ENCODE results near the gene PAOX.

PAOX gene

DNA sequence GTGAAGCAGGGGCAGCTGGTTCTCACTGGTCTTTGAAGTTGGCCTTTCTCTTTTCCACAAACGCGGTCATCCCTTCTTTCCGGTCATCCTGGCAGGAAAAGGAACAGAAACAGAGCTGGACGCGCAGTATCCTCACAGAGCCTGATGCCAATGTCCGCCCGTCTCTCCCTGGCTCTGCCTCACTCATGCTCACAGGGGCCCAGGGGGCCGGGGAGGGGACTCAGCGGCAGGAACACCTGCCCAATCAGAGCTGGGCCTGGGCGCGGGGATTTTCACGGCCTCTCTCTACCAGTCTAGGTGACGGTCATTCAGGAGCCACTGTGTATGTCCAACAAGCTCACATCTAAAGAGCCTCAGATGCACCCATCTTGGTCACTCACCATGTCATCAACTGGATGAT lies 16.2 kb upstream of the PAOX start:
- no peak overlapping the region for H3K27ac ChIP-seq (ENCODE audit: extremely low read depth, low read depth, low read length)
- peaks cover 0 to 49% of the 10 kb centered on the region in 2 experiments; a peak in 2 of 3 replicates for H3K36me3 ChIP-seq (ENCODE audit: control insufficient read depth in 2 of 2, insufficient read depth in 1 of 2, low read length in 2 of 2)
- ChIA-PET CTCF (interaction anchor here (4.2 kb wide), 1 partner anchor 33 kb away, joined by 27 read pairs; no protein-coding TSS in a partner anchor), POLR2A (interaction anchor here (0.6 to 2.6 kb wide), 2 partner anchors 10 to 20 kb away, joined by 4 to 16 read pairs; partner anchors contain the start of gene ECHS1)
- TF ChIP-seq ZNF146 (tag by site-specific recombination; IDR thresholded peaks at IDR 0.05) = no peak
- TF ChIP-seq HOXA7 (CRISPR knock-in tag; IDR thresholded peaks at IDR 0.05; ENCODE audit: borderline replicate concordance) = no peak
- no peak for TF ChIP-seq ZNF473 (tag by site-specific recombination; IDR thresholded peaks at IDR 0.05)
- TF ChIP-seq ZNF416 (tag by site-specific recombination; IDR thresholded peaks at IDR 0.05) = no peak
- TF ChIP-seq ZNF677 (tag by site-specific recombination; IDR thresholded peaks at IDR 0.05) = no peak
- no peak for TF ChIP-seq ZFP69B (tag by site-specific recombination; IDR thresholded peaks at IDR 0.05)
- TF ChIP-seq ZNF155 (tag by site-specific recombination; IDR thresholded peaks at IDR 0.05) = no peak
- TF ChIP-seq, protein P1, sequence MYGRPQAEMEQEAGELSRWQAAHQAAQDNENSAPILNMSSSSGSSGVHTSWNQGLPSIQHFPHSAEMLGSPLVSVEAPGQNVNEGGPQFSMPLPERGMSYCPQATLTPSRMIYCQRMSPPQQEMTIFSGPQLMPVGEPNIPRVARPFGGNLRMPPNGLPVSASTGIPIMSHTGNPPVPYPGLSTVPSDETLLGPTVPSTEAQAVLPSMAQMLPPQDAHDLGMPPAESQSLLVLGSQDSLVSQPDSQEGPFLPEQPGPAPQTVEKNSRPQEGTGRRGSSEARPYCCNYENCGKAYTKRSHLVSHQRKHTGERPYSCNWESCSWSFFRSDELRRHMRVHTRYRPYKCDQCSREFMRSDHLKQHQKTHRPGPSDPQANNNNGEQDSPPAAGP (tag by site-specific recombination; IDR thresholded peaks at IDR 0.05) = no peak
- TF ChIP-seq, protein P2, sequence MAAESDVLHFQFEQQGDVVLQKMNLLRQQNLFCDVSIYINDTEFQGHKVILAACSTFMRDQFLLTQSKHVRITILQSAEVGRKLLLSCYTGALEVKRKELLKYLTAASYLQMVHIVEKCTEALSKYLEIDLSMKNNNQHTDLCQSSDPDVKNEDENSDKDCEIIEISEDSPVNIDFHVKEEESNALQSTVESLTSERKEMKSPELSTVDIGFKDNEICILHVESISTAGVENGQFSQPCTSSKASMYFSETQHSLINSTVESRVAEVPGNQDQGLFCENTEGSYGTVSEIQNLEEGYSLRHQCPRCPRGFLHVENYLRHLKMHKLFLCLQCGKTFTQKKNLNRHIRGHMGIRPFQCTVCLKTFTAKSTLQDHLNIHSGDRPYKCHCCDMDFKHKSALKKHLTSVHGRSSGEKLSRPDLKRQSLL (tag by site-specific recombination; IDR thresholded peaks at IDR 0.05) = no peak
- no peak for TF ChIP-seq ZNF174 (tag by site-specific recombination; IDR thresholded peaks at IDR 0.05)
- TF ChIP-seq ZNF10 (tag by site-specific recombination; IDR thresholded peaks at IDR 0.05) = no peak
- TF ChIP-seq, protein P3, sequence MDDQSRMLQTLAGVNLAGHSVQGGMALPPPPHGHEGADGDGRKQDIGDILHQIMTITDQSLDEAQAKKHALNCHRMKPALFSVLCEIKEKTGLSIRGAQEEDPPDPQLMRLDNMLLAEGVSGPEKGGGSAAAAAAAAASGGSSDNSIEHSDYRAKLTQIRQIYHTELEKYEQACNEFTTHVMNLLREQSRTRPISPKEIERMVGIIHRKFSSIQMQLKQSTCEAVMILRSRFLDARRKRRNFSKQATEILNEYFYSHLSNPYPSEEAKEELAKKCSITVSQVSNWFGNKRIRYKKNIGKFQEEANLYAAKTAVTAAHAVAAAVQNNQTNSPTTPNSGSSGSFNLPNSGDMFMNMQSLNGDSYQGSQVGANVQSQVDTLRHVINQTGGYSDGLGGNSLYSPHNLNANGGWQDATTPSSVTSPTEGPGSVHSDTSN (CRISPR knock-in tag; IDR thresholded peaks at IDR 0.05) = no peak
- TF ChIP-seq ZNF48 (tag by site-specific recombination; IDR thresholded peaks at IDR 0.05) = no peak
- TF ChIP-seq ZNF404 (tag by site-specific recombination; IDR thresholded peaks at IDR 0.05) = no peak
- H3K9me3 ChIP-seq (ENCODE audit: control insufficient read depth, insufficient read depth, low read depth, low read length) = no peaks in the 10 kb centered on the region
- peaks cover 4% of the 10 kb centered on the region; the same call in 1 of the 2 replicates for H3K4me1 ChIP-seq (ENCODE audit: control insufficient read depth, insufficient read depth, low read length)
- H3K4me3 ChIP-seq (ENCODE audit: low read depth, low read length) = no peak overlapping the region

DNA sequence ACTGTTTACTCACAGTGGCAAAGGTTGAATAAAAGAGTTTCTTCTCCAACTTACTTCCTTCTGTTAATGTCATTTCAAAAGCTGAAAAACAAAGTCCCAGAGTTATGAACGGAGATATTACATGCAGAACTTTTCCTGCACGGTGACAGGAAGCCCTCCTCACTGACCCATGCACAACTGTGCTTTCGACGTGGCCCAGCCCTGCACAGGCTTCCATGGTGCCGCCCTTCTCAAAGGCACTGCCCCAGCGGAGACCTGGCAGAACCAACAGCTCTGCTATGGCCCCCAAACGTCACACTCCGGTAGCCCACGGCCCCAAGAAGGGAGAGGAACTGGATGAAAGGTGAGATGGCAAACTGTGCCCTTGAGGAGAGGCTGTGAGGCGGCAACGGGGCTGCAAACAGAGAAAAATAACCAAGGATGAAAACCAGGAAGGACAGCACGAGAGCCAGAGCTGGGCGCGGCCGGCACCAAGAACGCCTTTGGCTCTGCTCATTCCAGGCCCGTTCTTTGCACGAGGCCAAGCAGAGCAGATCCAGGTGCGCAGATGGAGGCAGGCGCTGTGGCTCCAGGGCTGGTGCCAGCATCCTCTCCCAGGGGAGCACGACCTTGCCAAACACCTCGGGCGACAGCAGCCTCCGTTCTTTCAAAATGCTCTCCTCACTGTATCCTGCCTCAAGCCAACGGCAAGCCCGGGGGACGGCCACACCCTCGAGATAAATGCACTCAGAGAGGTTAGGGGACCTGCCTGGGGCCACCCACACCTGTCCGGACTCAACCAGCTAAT lies 14.2 kb upstream of the PAOX start:
- POLR2A ChIA-PET = no interaction called here

More for the DNA sequence above, 14.2 kb upstream of the PAOX start:
- Histone ChIP-seq H3K36me3 (ENCODE audit: control insufficient read depth in 2 of 2, insufficient read depth in 1 of 2, low read length in 2 of 2) (peaks cover 0 to 69% of the 10 kb centered on the region in 2 experiments; a peak in 2 of 3 replicates), H3K9me3 (ENCODE audit: control insufficient read depth, insufficient read depth, low read depth, low read length) (no peaks in the 10 kb centered on the region), H3K27ac (ENCODE audit: extremely low read depth, low read depth, low read length) (no peak overlapping the region), H3K4me3 (ENCODE audit: low read depth, low read length) (no peak overlapping the region), H3K4me1 (ENCODE audit: control insufficient read depth, insufficient read depth, low read length) (no peaks in the 10 kb centered on the region)
- TF ChIP-seq ZNF621 (tag by site-specific recombination; IDR thresholded peaks at IDR 0.05) (no peak), ZNF223 (tag by site-specific recombination; IDR thresholded peaks at IDR 0.05) (no peak), ZNF624 (tag by site-specific recombination; IDR thresholded peaks at IDR 0.05) (no peak), ZNF394 (tag by site-specific recombination; IDR thresholded peaks at IDR 0.05; ENCODE audit: borderline replicate concordance) (no peak), ZNF391 (tag by site-specific recombination; IDR thresholded peaks at IDR 0.05; ENCODE audit: borderline replicate concordance, low read depth) (no peak), ZNF660 (tag by site-specific recombination; IDR thresholded peaks at IDR 0.05) (no peak), PRDM1 (tag by site-specific recombination; IDR thresholded peaks at IDR 0.05) (no peak), WT1 (tag by site-specific recombination; IDR thresholded peaks at IDR 0.05) (no peak), ZNF350 (tag by site-specific recombination; IDR thresholded peaks at IDR 0.05) (no peak), ZNF623 (tag by site-specific recombination; IDR thresholded peaks at IDR 0.05) (no peak), ZBTB21 (tag by site-specific recombination; IDR thresholded peaks at IDR 0.05) (no peak), KLF9 (tag by site-specific recombination; IDR thresholded peaks at IDR 0.05; ENCODE audit: low read depth) (no peak)
- TF ChIP-seq, protein P4, sequence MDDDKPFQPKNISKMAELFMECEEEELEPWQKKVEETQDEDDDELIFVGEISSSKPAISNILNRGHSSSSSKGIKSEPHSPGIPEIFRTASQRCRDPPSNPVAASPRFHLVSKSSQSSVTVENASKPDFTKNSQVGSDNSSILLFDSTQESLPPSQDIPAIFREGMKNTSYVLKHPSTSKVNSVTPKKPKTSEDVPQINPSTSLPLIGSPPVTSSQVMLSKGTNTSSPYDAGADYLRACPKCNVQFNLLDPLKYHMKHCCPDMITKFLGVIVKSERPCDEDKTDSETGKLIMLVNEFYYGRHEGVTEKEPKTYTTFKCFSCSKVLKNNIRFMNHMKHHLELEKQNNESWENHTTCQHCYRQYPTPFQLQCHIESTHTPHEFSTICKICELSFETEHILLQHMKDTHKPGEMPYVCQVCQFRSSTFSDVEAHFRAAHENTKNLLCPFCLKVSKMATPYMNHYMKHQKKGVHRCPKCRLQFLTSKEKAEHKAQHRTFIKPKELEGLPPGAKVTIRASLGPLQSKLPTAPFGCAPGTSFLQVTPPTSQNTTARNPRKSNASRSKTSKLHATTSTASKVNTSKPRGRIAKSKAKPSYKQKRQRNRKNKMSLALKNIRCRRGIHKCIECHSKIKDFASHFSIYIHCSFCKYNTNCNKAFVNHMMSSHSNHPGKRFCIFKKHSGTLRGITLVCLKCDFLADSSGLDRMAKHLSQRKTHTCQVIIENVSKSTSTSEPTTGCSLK (tag by site-specific recombination; IDR thresholded peaks at IDR 0.05) = no peak
- CTCF ChIA-PET = interaction anchor here (4.2 kb wide), 1 partner anchor 35 kb away, joined by 27 read pairs; no protein-coding TSS in a partner anchor

Measured in HEK293 (cell line).